KMS-11 (cell line): Measurements from ENCODE around the gene IL26.

ENCODE experiments used
- H2AFZ ChIP-seq: fragments of 200-600 bp; sonication (generic); 2 replicates; pipeline ENCODE4 v1.6.1; 2016; ENCODE audit warnings: antibody characterized with exemption, mixed run types, low read depth
- H3K27ac ChIP-seq: fragments of 200-600 bp; sonication (generic); 2 replicates; pipeline ENCODE4 v1.6.1; 2016; ENCODE audit warnings: mild to moderate bottlenecking, mixed run types
- H3K27me3 ChIP-seq: fragments of 200-600 bp; sonication (generic); 2 replicates; pipeline ENCODE4 v1.6.1; 2017; ENCODE audit warnings: mild to moderate bottlenecking, low read depth, mixed run types, moderate library complexity; ENCODE audit not compliant: insufficient read depth
- H3K36me3 ChIP-seq: fragments of 200-600 bp; sonication (generic); 2 replicates; pipeline ENCODE4 v1.6.1; 2017; ENCODE audit warnings: mild to moderate bottlenecking, mixed run types; ENCODE audit not compliant: insufficient read depth
- H3K4me1 ChIP-seq: fragments of 200-600 bp; sonication (generic); 2 replicates; pipeline ENCODE4 v1.6.1; 2016; ENCODE audit warnings: mild to moderate bottlenecking, low read depth, mixed run types; ENCODE audit not compliant: poor library complexity, severe bottlenecking
- H3K4me2 ChIP-seq: fragments of 200-600 bp; sonication (generic); 2 replicates; pipeline ENCODE4 v1.7.0; 2016; ENCODE audit warnings: mild to moderate bottlenecking, mixed run types
- H3K4me3 ChIP-seq: fragments of 200-600 bp; sonication (generic); IDR thresholded peaks from 2 replicates; pipeline ENCODE4 v1.6.1; 2017; ENCODE audit warnings: low read depth, low read length, mixed read lengths; ENCODE audit not compliant: insufficient read depth
- H3K79me2 ChIP-seq: fragments of 200-600 bp; sonication (generic); 2 replicates; pipeline ENCODE4 v1.6.1; 2016; ENCODE audit warnings: low read depth, mixed run types; ENCODE audit not compliant: insufficient read depth
- H3K9ac ChIP-seq: fragments of 200-600 bp; sonication (generic); 2 replicates; pipeline ENCODE4 v1.6.1; 2016; ENCODE audit warnings: mild to moderate bottlenecking, mixed run types
- H4K20me1 ChIP-seq: fragments of 200-600 bp; sonication (generic); 2 replicates; pipeline ENCODE4 v1.6.1; 2016; ENCODE audit warnings: mild to moderate bottlenecking, mixed run types; ENCODE audit not compliant: insufficient read depth
- TF ChIP-seq, protein P1 (sequence below): fragments of 200-600 bp; sonication (generic); conservative IDR thresholded peaks from 2 replicates; pipeline ENCODE4 v1.6.1; 2017; ENCODE audit warnings: low read depth, mild to moderate bottlenecking, antibody characterized with exemption, low read length, moderate library complexity, mixed read lengths

IL26 gene

DNA sequence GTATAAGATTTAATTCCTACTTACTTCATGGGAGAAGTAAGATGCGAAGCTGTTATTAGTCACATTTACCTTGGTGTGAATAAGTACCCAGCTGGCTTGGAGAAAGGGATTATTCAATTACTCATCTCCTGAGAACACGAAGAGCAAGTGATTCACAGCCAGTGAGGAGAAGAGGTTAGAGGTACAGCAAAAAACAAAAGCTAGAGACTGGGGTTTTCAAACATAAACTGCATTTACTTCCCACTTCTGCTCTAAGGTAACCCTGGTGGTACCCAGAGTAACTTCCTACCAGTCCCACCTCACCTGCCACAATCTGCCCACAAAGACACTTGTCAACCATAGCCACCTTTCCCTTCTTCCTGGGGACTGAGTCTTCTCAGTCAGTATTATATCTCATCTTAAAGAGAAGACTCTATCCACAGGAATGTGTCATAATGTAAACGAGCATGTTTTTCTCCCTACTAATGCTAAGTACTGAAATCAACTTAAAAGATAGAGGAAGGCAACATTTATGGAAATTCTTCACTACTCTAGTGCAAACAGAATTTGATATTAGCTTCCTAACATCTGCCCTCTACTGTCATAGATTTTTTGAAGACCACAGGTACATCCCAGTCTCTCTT lies 33.8 kb upstream of the IL26 start:
- Histone ChIP-seq H3K4me1 (peaks cover 8% of the 10 kb centered on the region), H3K27ac (no peak overlapping the region), H3K36me3 (no peaks in the 10 kb centered on the region), H3K4me2 (no peak overlapping the region), H3K9ac (no peak overlapping the region), H3K79me2 (no peaks in the 10 kb centered on the region), H2AFZ (no peak overlapping the region), H4K20me1 (no peaks in the 10 kb centered on the region), H3K27me3 (no peaks in the 10 kb centered on the region), H3K4me3 (no peak overlapping the region)
- TF ChIP-seq, protein P1, sequence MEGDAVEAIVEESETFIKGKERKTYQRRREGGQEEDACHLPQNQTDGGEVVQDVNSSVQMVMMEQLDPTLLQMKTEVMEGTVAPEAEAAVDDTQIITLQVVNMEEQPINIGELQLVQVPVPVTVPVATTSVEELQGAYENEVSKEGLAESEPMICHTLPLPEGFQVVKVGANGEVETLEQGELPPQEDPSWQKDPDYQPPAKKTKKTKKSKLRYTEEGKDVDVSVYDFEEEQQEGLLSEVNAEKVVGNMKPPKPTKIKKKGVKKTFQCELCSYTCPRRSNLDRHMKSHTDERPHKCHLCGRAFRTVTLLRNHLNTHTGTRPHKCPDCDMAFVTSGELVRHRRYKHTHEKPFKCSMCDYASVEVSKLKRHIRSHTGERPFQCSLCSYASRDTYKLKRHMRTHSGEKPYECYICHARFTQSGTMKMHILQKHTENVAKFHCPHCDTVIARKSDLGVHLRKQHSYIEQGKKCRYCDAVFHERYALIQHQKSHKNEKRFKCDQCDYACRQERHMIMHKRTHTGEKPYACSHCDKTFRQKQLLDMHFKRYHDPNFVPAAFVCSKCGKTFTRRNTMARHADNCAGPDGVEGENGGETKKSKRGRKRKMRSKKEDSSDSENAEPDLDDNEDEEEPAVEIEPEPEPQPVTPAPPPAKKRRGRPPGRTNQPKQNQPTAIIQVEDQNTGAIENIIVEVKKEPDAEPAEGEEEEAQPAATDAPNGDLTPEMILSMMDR = no peak

DNA sequence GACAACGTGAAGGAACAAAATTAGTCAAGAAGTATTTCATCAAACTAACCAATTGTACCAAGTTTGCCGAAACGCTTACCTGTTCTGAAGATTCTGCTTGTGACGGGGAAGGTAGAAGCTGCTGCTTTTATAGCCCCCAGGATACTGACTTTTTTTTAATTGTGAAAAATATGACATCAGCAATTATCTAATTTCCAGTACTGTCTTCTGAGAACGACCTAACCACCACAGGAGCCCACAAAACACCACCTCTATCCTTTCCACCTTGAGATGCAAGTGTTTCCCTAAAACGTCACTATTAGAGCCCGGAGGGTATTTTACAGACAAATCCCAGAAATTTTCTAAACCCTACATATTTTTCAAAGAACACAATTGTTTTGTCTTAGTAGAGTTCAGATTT lies 27.9 kb upstream of the IL26 start, which contains the start of gene IL22:
IL22 (minus strand) TSS at position 101 of the 400 bp plus-strand sequence. CDS start 156 bp downstream, outside the sequence.
- H2AFZ ChIP-seq = no peak within 1 kb of the TSS
- H3K27me3 ChIP-seq = no peaks in the 10 kb centered on the region
- no peak within 1 kb of the TSS for H3K9ac ChIP-seq
- H3K4me3 ChIP-seq = no peak within 1 kb of the TSS
- H3K4me2 ChIP-seq = no peak within 1 kb of the TSS
- TF ChIP-seq, protein P1 = no peak
- H3K27ac ChIP-seq = no peak within 1 kb of the TSS
- H3K4me1 ChIP-seq = no peaks in the 10 kb centered on the region
- H3K79me2 ChIP-seq = no peaks in the 10 kb centered on the region
- no peaks in the 10 kb centered on the region for H3K36me3 ChIP-seq
- H4K20me1 ChIP-seq = no peaks in the 10 kb centered on the region

DNA sequence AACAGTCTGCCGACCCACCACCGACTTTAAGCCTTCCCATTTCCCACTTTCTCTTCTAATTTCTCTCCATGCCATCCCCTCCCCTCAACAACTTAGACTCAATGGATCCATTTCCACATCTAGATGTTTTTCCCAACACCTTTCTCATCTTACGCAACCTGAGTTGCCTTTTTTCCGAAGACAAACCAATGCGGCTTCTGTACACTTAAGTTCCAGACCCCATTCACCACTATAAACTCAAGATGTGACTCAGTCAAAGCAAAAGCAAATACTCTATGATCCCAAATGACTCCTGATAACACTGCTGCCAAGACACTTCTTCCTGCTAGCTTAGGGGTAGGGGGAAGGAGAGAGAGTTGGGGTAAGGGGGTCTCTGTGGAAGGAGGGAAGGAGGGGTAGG lies 26.5 kb upstream of the IL26 start:
- H3K4me1 ChIP-seq = no peaks in the 10 kb centered on the region
- no peaks in the 10 kb centered on the region for H4K20me1 ChIP-seq
- no peaks in the 10 kb centered on the region for H3K79me2 ChIP-seq
- no peak overlapping the region for H3K27ac ChIP-seq
- no peak overlapping the region for H3K4me3 ChIP-seq
- no peaks in the 10 kb centered on the region for H3K27me3 ChIP-seq
- no peak overlapping the region for H3K9ac ChIP-seq
- no peak overlapping the region for H2AFZ ChIP-seq
- TF ChIP-seq, protein P1 = no peak
- no peaks in the 10 kb centered on the region for H3K36me3 ChIP-seq
- no peak overlapping the region for H3K4me2 ChIP-seq

DNA sequence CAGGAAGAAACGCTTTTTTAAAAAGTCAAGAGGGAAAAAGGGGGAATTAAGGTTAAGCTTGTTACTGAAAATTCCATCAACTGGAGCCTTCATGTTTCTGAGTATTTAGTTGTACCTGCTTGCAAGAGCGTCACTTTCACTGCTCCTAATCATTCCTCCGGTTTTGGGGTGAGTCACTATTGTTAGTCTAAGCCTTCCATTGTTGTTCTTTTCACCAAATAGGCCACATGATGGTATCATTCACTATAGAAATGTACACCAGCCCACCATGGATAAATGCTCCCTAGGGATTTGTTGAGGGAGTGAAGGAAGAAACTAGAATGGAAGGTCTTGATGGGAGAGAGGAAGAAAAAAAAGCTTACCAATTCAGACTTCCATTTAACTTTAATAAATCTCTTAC lies 24.8 kb upstream of the IL26 start:
- no peak overlapping the region for H3K27ac ChIP-seq
- H3K36me3 ChIP-seq = no peaks in the 10 kb centered on the region
- no peaks in the 10 kb centered on the region for H3K79me2 ChIP-seq
- no peak overlapping the region for H2AFZ ChIP-seq
- no peak overlapping the region for H3K4me3 ChIP-seq
- no peaks in the 10 kb centered on the region for H3K4me1 ChIP-seq
- no peak overlapping the region for H3K4me2 ChIP-seq
- no peaks in the 10 kb centered on the region for H3K27me3 ChIP-seq
- TF ChIP-seq, protein P1 = no peak
- no peaks in the 10 kb centered on the region for H4K20me1 ChIP-seq
- H3K9ac ChIP-seq = no peak overlapping the region
